ENCODE results near the gene SARNP. TPM values are rescaled to one million over a fixed set of nuclear protein-coding genes. Genes with fewer than 3 reads are reported as not detected.

SARNP gene
- total and polyA plus RNA-seq, 10 of the 15 experiments (the other 5 are each of a cell fraction or from before 2014, with no cell fraction given), result 77.6 to 445 (median 188) TPM

- TF ChIP-seq CUX1 (IDR thresholded peaks at IDR 0.05; ENCODE audit: insufficient replicate concordance, low read depth, low read length), result no peak
- TF ChIP-seq CHD2 (IDR thresholded peaks at IDR 0.05; ENCODE audit: borderline replicate concordance, low read depth, low read length), result no peak
- no peak for TF ChIP-seq POU2F2 (IDR thresholded peaks at IDR 0.05; ENCODE audit: borderline replicate concordance, low read depth, low read length)
- peak; percentile 71 for TF ChIP-seq FOXK2 (IDR thresholded peaks at IDR 0.05)
- TF ChIP-seq SMC3 (IDR thresholded peaks at IDR 0.05; ENCODE audit: borderline replicate concordance, low read length), result no peak
- TF ChIP-seq TCF12 (IDR thresholded peaks at IDR 0.05; ENCODE audit: low read depth, low read length), result peak; percentile 62
- no peak for TF ChIP-seq KDM1A (IDR thresholded peaks at IDR 0.05; ENCODE audit: borderline replicate concordance)
- peak; percentile 80 for TF ChIP-seq LARP7 (IDR thresholded peaks at IDR 0.05)
- peak; percentile 28 for TF ChIP-seq SIX5 (IDR thresholded peaks at IDR 0.05; ENCODE audit: low read depth, low read length, severe bottlenecking)
- TF ChIP-seq CREM (IDR thresholded peaks at IDR 0.05; ENCODE audit: low read depth), result peak; percentile 67
- peak; percentile 99 for TF ChIP-seq NKRF (conservative IDR thresholded peaks at IDR 0.05)
- no peak for TF ChIP-seq ATF2 (IDR thresholded peaks at IDR 0.05; ENCODE audit: low read length)
- TF ChIP-seq SREBF1 (IDR thresholded peaks at IDR 0.05; ENCODE audit: low read length), result no peak
- TF ChIP-seq IRF3 (IDR thresholded peaks at IDR 0.05), result 0 out of 2 replicates have a peak, but pooled peaks have one; percentile 10
- no peak for TF ChIP-seq RCOR1 (conservative IDR thresholded peaks at IDR 0.05; ENCODE audit: low read depth, low read length)
- 0 out of 2 replicates have a peak, but pooled peaks have one; percentile 58 for TF ChIP-seq PML (IDR thresholded peaks at IDR 0.05; ENCODE audit: low read length)
- TF ChIP-seq REST (IDR thresholded peaks at IDR 0.05; ENCODE audit: low read depth, low read length), result no peak
These were observed 101.5 kb downstream of the SARNP start, which contains the start of gene BLOC1S1 (continued) for GRCh38 chr12:55715833-55716581.

Data from GM12878 (cell line).